HEK293 (cell line): ENCODE results near the gene CCDC178.

ENCODE experiments used
- CTCF ChIA-PET: fragments of 350-600 bp; formaldehyde crosslinking; extraction: SDS; loops from one replicate; lab custom pipeline; 2021; ENCODE audit warnings: antibody characterized with exemption; lab: Yijun Ruan, JAX
- POLR2A ChIA-PET: fragments of 300-600 bp; formaldehyde crosslinking; extraction: SDS; loops from one replicate; lab custom pipeline; 2020; ENCODE audit warnings: antibody characterized with exemption, inconsistent platforms; lab: Yijun Ruan, JAX
- H3K27ac ChIP-seq: fragments of 200-500 bp; sonication (Bioruptor generic); 2 replicates; pipeline ENCODE4 v1.5.1; 2014; ENCODE audit warnings: low read depth, low read length, control low read depth, inconsistent platforms; ENCODE audit errors: extremely low read depth
- H3K36me3 ChIP-seq, 2 experiments: fragments of 200-500 bp in 1 of 2; sonication (Bioruptor generic) in 1 of 2; 1 replicate in 1 of 2; 2 replicates in 1 of 2; pipeline ENCODE4 v1.5.1; 2014 to 2017; ENCODE audit warnings: inconsistent platforms in 2 of 2, low read length in 2 of 2; ENCODE audit not compliant: control insufficient read depth in 2 of 2, insufficient read depth in 1 of 2
- H3K4me1 ChIP-seq: fragments of 200-500 bp; sonication (Bioruptor generic); 2 replicates; pipeline ENCODE4 v1.5.1; 2014; ENCODE audit warnings: mild to moderate bottlenecking, low read length, inconsistent platforms; ENCODE audit not compliant: control insufficient read depth, insufficient read depth
- H3K4me3 ChIP-seq: 2 replicates; pipeline ENCODE4 v1.5.1; 2011; ENCODE audit warnings: low read depth, mild to moderate bottlenecking, control low read depth, low read length, moderate library complexity
- H3K9me3 ChIP-seq: fragments of 200-500 bp; sonication (Bioruptor generic); 2 replicates; pipeline ENCODE4 v1.5.1; 2014; ENCODE audit warnings: low read depth, low read length, inconsistent platforms; ENCODE audit not compliant: control insufficient read depth, insufficient read depth
- KLF7 ChIP-seq: fragments of 450-650 bp; formaldehyde crosslinking; IDR thresholded peaks from 2 replicates; pipeline ENCODE4 v1.5.1; 2016; ENCODE audit warnings: missing biosample characterization, missing genetic modification characterization, borderline replicate concordance
- PRDM1 ChIP-seq: fragments of 450-650 bp; formaldehyde crosslinking; IDR thresholded peaks from 2 replicates; pipeline ENCODE4; 2016; ENCODE audit warnings: missing biosample characterization, missing genetic modification characterization
- PRDM4 ChIP-seq: fragments of 450-650 bp; formaldehyde crosslinking; IDR thresholded peaks from 2 replicates; pipeline ENCODE4 v1.5.1; 2017; ENCODE audit warnings: missing biosample characterization, missing genetic modification characterization
- RBAK ChIP-seq: fragments of 450-650 bp; formaldehyde crosslinking; IDR thresholded peaks from 2 replicates; pipeline ENCODE4 v1.5.1; 2016; ENCODE audit warnings: missing biosample characterization, missing genetic modification characterization
- SALL2 ChIP-seq: fragments of 450-650 bp; formaldehyde crosslinking; IDR thresholded peaks from 2 replicates; pipeline ENCODE4 v1.5.0; 2017; ENCODE audit warnings: missing biosample characterization, mild to moderate bottlenecking, missing genetic modification characterization, borderline replicate concordance
- SCRT2 ChIP-seq: fragments of 450-650 bp; formaldehyde crosslinking; IDR thresholded peaks from 2 replicates; pipeline ENCODE4 v1.5.1; 2016; ENCODE audit warnings: missing biosample characterization, missing genetic modification characterization
- ZBTB17 ChIP-seq: fragments of 450-650 bp; formaldehyde crosslinking; IDR thresholded peaks from 2 replicates; pipeline ENCODE4 v1.5.1; 2016; ENCODE audit warnings: missing biosample characterization, missing genetic modification characterization
- ZBTB6 ChIP-seq: fragments of 450-650 bp; formaldehyde crosslinking; IDR thresholded peaks from 2 replicates; pipeline ENCODE4 v1.5.1; 2017; ENCODE audit warnings: missing biosample characterization, missing genetic modification characterization
- ZNF121 ChIP-seq: fragments of 450-650 bp; formaldehyde crosslinking; IDR thresholded peaks from 2 replicates; pipeline ENCODE4 v1.5.1; 2016; ENCODE audit warnings: missing biosample characterization, missing genetic modification characterization
- ZNF23 ChIP-seq: fragments of 450-650 bp; formaldehyde crosslinking; IDR thresholded peaks from 2 replicates; pipeline ENCODE4 v1.5.1; 2016; ENCODE audit warnings: missing biosample characterization, missing genetic modification characterization, borderline replicate concordance
- ZNF341 ChIP-seq: fragments of 450-650 bp; formaldehyde crosslinking; IDR thresholded peaks from 2 replicates; pipeline ENCODE4; 2016; ENCODE audit warnings: low read depth, missing biosample characterization, missing genetic modification characterization
- ZNF596 ChIP-seq: fragments of 450-650 bp; IDR thresholded peaks from 2 replicates; pipeline ENCODE4 v1.5.0; 2018; ENCODE audit warnings: missing biosample characterization, mild to moderate bottlenecking, missing genetic modification characterization, moderate library complexity
- ZNF645 ChIP-seq: fragments of 450-650 bp; formaldehyde crosslinking; IDR thresholded peaks from 2 replicates; pipeline ENCODE4; 2016; ENCODE audit warnings: missing biosample characterization, missing genetic modification characterization
- ZNF660 ChIP-seq: fragments of 450-650 bp; IDR thresholded peaks from 2 replicates; pipeline ENCODE4 v1.5.1; 2018; ENCODE audit warnings: missing biosample characterization, mild to moderate bottlenecking, missing genetic modification characterization
- ZNF664 ChIP-seq: fragments of 450-650 bp; formaldehyde crosslinking; IDR thresholded peaks from 2 replicates; pipeline ENCODE4 v1.5.1; 2016; ENCODE audit warnings: missing biosample characterization, missing genetic modification characterization
- ZNF76 ChIP-seq: fragments of 450-650 bp; formaldehyde crosslinking; IDR thresholded peaks from 2 replicates; pipeline ENCODE4; 2016; ENCODE audit warnings: low read depth, missing biosample characterization, missing genetic modification characterization, borderline replicate concordance

The CCDC178 gene

GRCh38 chr18:33159151-33159550 is 281.4 kb downstream of the CCDC178 start:
- H3K27ac ChIP-seq = no peak overlapping the region
- H3K36me3 ChIP-seq = no peaks in the 10 kb centered on the region
- no peaks in the 10 kb centered on the region for H3K9me3 ChIP-seq
- POLR2A ChIA-PET = no interaction called here
- CTCF ChIA-PET = interaction anchor here (0.5 kb wide), 1 partner anchor 23 kb away, joined by 3 read pairs; no protein-coding TSS in a partner anchor
- TF ChIP-seq ZNF645 (tag by site-specific recombination) (no peak), PRDM1 (tag by site-specific recombination) (no peak)
- TF ChIP-seq, all 188 proteins: peak for 0
- Histone ChIP-seq H3K4me1 (no peaks in the 10 kb centered on the region), H3K4me3 (no peak overlapping the region)

GRCh38 chr18:33157893-33158292 is 282.6 kb downstream of the CCDC178 start:
- H3K27ac ChIP-seq = no peak overlapping the region
- CTCF ChIA-PET = interaction anchor here (0.5 to 0.6 kb wide), 2 partner anchors 33 to 416 kb away, joined by 3 read pairs; no protein-coding TSS in a partner anchor
- no peaks in the 10 kb centered on the region for H3K36me3 ChIP-seq
- TF ChIP-seq ZNF664 (tag by site-specific recombination) = no peak
- no peak for TF ChIP-seq ZNF660 (tag by site-specific recombination)
- TF ChIP-seq ZNF76 = no peak
- TF ChIP-seq RBAK (tag by site-specific recombination) = no peak
- no peak for TF ChIP-seq SCRT2
- no peak for TF ChIP-seq ZBTB17 (tag by site-specific recombination)
- no peak for TF ChIP-seq KLF7 (tag by site-specific recombination)
- TF ChIP-seq SALL2 (tag by site-specific recombination) = no peak
- no peak for TF ChIP-seq PRDM4
- no peak for TF ChIP-seq ZNF341 (tag by site-specific recombination)
- TF ChIP-seq ZNF23 (tag by site-specific recombination) = no peak
- no peak for TF ChIP-seq ZNF596 (tag by site-specific recombination)
- TF ChIP-seq ZBTB6 (tag by site-specific recombination) = no peak
- TF ChIP-seq, all 188 proteins: peak for 0
- POLR2A ChIA-PET = no interaction called here
- no peaks in the 10 kb centered on the region for H3K4me1 ChIP-seq
- H3K9me3 ChIP-seq = no peaks in the 10 kb centered on the region
- H3K4me3 ChIP-seq = no peak overlapping the region

- CTCF ChIA-PET = interaction anchor here (0.7 kb wide), 1 partner anchor 21 kb away, joined by 3 read pairs; no protein-coding TSS in a partner anchor
- POLR2A ChIA-PET = no interaction called here
- Histone ChIP-seq H3K9me3 (no peaks in the 10 kb centered on the region), H3K4me1 (no peaks in the 10 kb centered on the region), H3K4me3 (no peak overlapping the region), H3K36me3 (no peaks in the 10 kb centered on the region), H3K27ac (no peak overlapping the region)
- TF ChIP-seq ZNF121 = no peak
- peak; percentile 68 for TF ChIP-seq ZNF664 (tag by site-specific recombination)
Measured at GRCh38 chr18:33156906-33157470, 283.5 kb downstream of the CCDC178 start.
